ENCODE measurements around the gene TGFBR3.
"Not testable (repeated sequence)": the region's sequence is repeated elsewhere in the genome, so short reads cannot be mapped to it uniquely, and the experiment has no call there.

Gene TGFBR3

DNA sequence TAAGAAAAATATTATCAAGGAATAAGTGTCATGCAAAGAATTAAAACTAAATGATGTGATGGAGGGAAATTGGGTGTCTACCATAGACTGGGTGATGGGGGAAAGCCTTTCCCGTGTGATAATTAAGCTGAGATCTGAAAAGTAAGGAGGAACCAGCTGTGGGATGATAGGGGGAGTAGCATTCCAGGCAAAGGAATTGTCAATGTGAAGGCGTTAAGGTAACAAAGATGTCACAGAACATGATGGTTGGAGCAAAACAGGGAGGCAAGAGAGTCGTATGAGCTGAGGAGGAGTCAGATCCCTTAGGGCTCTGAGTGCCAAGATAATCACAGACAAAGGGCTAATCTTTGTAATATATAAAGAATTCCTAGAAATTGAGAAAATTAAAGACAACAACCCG is 215.2 kb downstream of the TGFBR3 start:
- no peak for DNase-seq (ENCODE audit: low read depth, low spot score)
- in situ Hi-C loops (cut with HindIII; ENCODE audit: low sequenced_read_pairs): no loop called here
- TF ChIP-seq, protein P1, sequence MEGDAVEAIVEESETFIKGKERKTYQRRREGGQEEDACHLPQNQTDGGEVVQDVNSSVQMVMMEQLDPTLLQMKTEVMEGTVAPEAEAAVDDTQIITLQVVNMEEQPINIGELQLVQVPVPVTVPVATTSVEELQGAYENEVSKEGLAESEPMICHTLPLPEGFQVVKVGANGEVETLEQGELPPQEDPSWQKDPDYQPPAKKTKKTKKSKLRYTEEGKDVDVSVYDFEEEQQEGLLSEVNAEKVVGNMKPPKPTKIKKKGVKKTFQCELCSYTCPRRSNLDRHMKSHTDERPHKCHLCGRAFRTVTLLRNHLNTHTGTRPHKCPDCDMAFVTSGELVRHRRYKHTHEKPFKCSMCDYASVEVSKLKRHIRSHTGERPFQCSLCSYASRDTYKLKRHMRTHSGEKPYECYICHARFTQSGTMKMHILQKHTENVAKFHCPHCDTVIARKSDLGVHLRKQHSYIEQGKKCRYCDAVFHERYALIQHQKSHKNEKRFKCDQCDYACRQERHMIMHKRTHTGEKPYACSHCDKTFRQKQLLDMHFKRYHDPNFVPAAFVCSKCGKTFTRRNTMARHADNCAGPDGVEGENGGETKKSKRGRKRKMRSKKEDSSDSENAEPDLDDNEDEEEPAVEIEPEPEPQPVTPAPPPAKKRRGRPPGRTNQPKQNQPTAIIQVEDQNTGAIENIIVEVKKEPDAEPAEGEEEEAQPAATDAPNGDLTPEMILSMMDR (IDR thresholded peaks at IDR 0.05; ENCODE audit: low read depth, low read length): no peak
- H3K4me3 ChIP-seq (ENCODE audit: low read depth, low read length): no peak overlapping the region

DNA sequence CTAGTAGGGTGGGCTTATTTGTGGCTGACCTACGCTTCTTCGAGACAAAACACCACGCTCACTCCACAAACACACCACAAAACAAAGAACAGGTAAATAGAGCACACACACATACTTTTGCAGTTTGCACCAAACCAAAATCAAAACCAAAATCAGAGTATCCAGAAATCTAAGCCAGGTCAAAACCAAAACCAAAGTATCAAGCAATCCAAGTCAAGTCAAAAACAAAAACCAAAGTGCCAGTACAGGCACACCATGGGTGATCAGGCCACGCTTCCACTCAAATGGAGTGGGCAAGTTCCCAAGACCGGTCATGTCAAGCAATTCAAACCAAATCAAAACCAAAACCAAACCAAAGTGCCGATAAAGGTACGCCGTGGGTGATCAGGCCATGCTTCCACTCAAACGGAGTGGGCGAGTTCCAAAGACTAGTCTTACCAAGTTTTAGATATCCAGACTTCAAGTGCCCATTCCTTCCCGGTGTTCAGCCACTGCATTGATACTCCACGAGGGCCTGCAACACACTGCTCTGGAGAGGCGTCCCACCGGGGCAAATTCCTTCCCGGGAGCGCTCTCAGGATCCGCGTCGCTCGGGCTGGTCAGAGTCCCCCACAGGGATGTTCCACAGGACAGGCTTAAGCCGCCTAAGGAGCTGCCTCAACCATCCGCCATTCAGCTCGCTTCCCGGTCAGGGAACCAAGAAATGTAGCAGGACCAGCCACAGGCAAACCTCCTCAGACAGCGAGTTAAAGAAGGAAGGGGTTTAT is 216.2 kb downstream of the TGFBR3 start:
- no peak overlapping the region for H3K4me3 ChIP-seq (ENCODE audit: low read depth, low read length)
- DNase-seq (ENCODE audit: low read depth, low spot score): no peak
- TF ChIP-seq, protein P1 (IDR thresholded peaks at IDR 0.05; ENCODE audit: low read depth, low read length): no peak
- in situ Hi-C loops (cut with HindIII; ENCODE audit: low sequenced_read_pairs): no loop called here

DNA sequence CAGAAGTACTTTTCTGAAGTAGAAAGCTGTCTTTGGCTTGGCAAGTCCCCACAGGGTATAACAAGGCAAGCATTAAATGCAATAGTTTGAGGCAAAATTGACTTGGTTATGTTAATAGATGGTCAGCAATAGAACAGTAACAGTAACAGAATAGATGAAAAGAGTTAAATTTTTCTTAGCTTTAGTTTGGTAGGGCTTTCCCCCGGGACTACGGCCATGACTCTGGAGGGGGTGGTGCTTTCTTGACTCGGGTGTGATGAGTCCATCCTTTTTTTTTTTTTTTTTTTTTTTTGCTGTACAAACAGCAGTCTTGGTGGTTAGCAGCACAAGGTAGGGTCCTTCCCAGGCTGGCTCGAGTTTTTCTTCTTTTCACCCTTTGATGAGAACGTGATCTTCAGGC is 219.3 kb downstream of the TGFBR3 start:
- in situ Hi-C loops (cut with HindIII; ENCODE audit: low sequenced_read_pairs); H3K4me3 ChIP-seq (ENCODE audit: low read depth, low read length); DNase-seq (ENCODE audit: low read depth, low spot score): not testable (repeated sequence)

DNA sequence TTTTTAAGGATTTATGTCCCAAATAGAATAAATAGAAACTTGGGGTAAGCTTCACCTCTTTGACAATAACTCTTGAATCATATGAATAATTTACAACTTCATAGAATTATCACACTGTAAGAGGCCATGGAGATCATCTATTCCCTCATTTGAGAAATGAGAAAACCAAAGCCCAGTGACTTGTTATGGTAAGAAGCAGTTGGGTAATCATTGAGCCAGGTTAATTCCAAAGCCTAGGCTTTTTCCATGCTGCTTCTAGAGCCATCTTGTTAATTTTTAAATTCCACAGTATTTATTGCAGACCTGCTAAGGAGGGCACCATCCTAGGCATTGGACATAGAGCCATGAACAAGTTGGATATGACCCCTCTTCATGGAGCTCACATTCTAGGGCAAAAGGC is 224.8 kb downstream of the TGFBR3 start:
- no peak for DNase-seq (ENCODE audit: low read depth, low spot score)
- H3K4me3 ChIP-seq (ENCODE audit: low read depth, low read length): no peak overlapping the region
- TF ChIP-seq, protein P1 (IDR thresholded peaks at IDR 0.05; ENCODE audit: low read depth, low read length): no peak
- in situ Hi-C loops (cut with HindIII; ENCODE audit: low sequenced_read_pairs): no loop called here

DNA sequence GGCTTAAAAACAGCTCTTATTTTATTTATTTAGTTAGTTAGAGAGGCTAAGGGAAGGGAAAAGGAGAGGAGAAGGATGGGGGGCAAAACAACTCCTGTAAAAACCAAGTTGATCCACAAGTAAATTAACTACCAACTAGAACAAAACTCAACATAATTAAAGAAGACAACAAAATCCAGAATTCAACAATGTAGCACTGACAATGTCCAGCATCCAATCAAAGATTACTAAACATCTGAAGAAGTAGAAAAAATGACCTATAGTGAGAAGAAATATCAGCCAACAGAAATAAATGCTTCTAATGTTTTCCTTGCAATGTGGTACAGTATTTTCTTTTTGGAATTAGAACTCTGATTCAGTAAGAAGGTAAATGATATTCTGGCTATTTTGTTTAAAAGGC is 225.2 kb downstream of the TGFBR3 start:
- DNase-seq (ENCODE audit: low read depth, low spot score): no peak
- TF ChIP-seq, protein P1 (IDR thresholded peaks at IDR 0.05; ENCODE audit: low read depth, low read length): no peak
- H3K4me3 ChIP-seq (ENCODE audit: low read depth, low read length): no peak overlapping the region
- in situ Hi-C loops (cut with HindIII; ENCODE audit: low sequenced_read_pairs): no loop called here

DNA sequence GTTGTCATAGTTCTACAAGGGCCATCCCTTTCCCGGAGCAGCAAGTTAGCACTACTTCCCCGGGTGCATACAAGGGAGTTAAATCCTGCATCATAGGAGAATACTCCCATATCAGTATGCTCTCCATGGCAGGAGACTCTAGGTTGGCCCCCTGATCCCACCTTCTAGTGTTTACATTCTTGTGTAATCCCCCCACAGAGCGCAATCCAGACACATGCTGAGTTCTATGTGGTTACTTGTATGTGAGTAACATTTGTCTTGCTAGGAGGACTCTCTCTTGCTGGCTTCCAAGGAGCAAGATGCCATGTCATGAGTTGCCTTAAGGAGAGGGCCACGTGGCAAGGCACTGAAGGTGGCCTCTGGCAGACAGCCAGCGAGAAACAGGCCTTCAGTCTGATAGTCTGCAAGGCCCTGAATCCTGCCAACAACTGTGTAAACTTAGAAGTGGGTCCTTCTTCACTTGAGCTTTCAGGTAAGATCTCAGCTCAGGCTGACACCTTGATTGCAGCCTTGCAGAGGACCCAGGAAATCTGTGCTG is 230.0 kb downstream of the TGFBR3 start:
- TF ChIP-seq, protein P1 (IDR thresholded peaks at IDR 0.05; ENCODE audit: low read depth, low read length): no peak
- DNase-seq (ENCODE audit: low read depth, low spot score): no peak
- no peak overlapping the region for H3K4me3 ChIP-seq (ENCODE audit: low read depth, low read length)
- in situ Hi-C loops (cut with HindIII; ENCODE audit: low sequenced_read_pairs): no loop called here

DNA sequence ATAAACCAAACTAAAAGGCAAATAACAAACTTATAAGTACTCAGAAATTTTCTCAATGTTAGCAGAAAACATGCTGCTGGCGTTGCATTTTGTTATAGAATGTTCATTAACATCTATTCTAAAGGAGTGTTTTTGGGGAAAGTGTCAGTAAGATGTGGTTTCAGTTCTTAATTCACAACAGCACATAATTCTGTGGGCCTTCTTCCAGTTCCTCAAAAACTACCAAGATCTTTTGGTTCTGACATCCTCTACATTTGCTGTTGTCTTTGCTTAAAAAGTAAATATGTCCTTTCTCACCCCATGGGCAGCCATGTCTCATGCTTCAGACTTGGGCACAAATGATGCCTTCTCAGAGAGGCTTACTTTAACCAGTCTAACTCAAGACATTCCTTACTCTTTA is 232.8 kb downstream of the TGFBR3 start:
- in situ Hi-C loops (cut with HindIII; ENCODE audit: low sequenced_read_pairs): no loop called here
- no peak overlapping the region for H3K4me3 ChIP-seq (ENCODE audit: low read depth, low read length)
- no peak for DNase-seq (ENCODE audit: low read depth, low spot score)
- TF ChIP-seq, protein P1 (IDR thresholded peaks at IDR 0.05; ENCODE audit: low read depth, low read length): no peak
